Esophagus muscularis mucosa (tissue), 4 donors: Measurements from ENCODE around the gene LAMTOR1. TPM values are rescaled to one million over a fixed set of nuclear protein-coding genes. Genes with fewer than 3 reads are reported as not detected.
A peak's percentile ranks its signal among the peaks of the same experiment; 100 is the strongest.

Experiments used
- DNase-seq: peaks from one replicate; pipeline ENCODE4 v3.0.0-alpha.2; 2017; ENCODE audit errors: extremely low spot score
- H3K27ac ChIP-seq, 4 donors: fragments of 200-600 bp; sonication (generic); replicated peaks in 1 of 4; 1 replicate in 3 of 4; 2 replicates in 1 of 4; pipeline ENCODE4 v1.5.1; 2016 to 2019; ENCODE audit warnings: mild to moderate bottlenecking in 1 of 4
- H3K27me3 ChIP-seq, 4 donors: fragments of 200-600 bp; sonication (generic); one replicate each; pipeline versions ENCODE4 v1.5.1 to v1.6.0; 2016 to 2019
- H3K36me3 ChIP-seq, 4 donors: fragments of 200-600 bp; sonication (generic); one replicate each; pipeline ENCODE4 v1.5.1; 2016 to 2019
- H3K4me1 ChIP-seq, 4 donors: fragments of 200-600 bp; sonication (generic); one replicate each; pipeline ENCODE4 v1.5.1; 2016 to 2019
- H3K4me3 ChIP-seq, 4 donors: fragments of 200-600 bp; sonication (generic); 1 replicate in 2 of 4; 2 replicates in 2 of 4; pipeline ENCODE4 v1.5.1; 2016 to 2019; ENCODE audit warnings: mild to moderate bottlenecking in 4 of 4, moderate library complexity in 1 of 4
- H3K9me3 ChIP-seq, 4 donors: fragments of 200-600 bp; sonication (generic); 1 replicate in 3 of 4; 2 replicates in 1 of 4; pipeline ENCODE4 v1.5.1; 2016 to 2019
- EP300 ChIP-seq: sonication (generic); formaldehyde crosslinking; IDR thresholded peaks from one replicate; pipeline ENCODE4 v1.6.1; 2017; ENCODE audit warnings: antibody characterized with exemption
- POLR2A ChIP-seq: fragments of 450-650 bp; IDR thresholded peaks from one replicate; pipeline ENCODE4 v1.6.1; 2017; ENCODE audit warnings: antibody characterized with exemption, moderate library complexity, mild to moderate bottlenecking, low read depth
- POLR2AphosphoS5 ChIP-seq, 2 donors: sonication (generic); formaldehyde crosslinking; IDR thresholded peaks; one replicate each; pipeline ENCODE4 v1.6.1; 2017; ENCODE audit warnings: antibody characterized with exemption in 2 of 2
- WGBS: methylation state at CpG from one replicate; pipeline ENCODE4 v1.1.5; 2018; 5-methylcytosine and 5-hydroxymethylcytosine counted together
- intact Hi-C: fragments of 100-400 bp; cut with DNase I; formaldehyde crosslinking; loops from one replicate; pipeline ENCODE4 v1.15.1; 2023
- total RNA-seq, 4 donors: library from RNA; depleted of rRNA; stranded (reverse); fragments of >200 nt; gene quantifications; one replicate each; pipeline versions ENCODE4 v1.1.0 to v1.2.1, GENCODE V29; 2016
- TF ChIP-seq, protein P1 (sequence below), 3 experiments: fragments of 200-600 bp in 2 of 3; fragments of 450-650 bp in 1 of 3; sonication (generic) in 2 of 3; IDR thresholded peaks; one replicate each; pipeline ENCODE4 v1.5.1; 2017 to 2019; ENCODE audit warnings: antibody characterized with exemption in 3 of 3, mild to moderate bottlenecking in 2 of 3, moderate library complexity in 1 of 3

The LAMTOR1 gene
- total RNA-seq, 4 donors from 2014 or later = 86.8 to 103 (median 98.0) TPM

DNA sequence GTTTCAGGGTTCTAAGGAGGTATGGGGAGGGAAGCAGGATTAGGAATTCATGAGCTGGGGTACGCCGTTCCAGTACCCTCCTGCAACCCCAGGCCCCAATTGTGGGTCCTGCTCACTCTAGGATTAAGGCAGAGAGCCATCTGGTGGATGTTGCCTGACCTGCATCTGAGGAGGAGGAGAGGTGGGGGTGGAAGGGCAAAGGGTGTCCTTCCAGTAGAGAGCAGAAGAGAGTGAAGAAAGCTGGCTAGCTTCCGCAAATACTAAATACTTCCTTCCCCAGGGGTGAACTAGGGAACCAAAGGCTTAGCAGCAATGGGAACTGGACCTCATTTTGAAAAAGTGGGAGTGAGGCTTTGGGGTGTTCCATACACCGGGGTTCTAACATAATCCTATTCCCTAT is 11.8 kb downstream of the LAMTOR1 start:
- H3K27me3 ChIP-seq = no peaks in the 10 kb centered on the region
- peaks cover 10 to 15% (median 12%) of the 10 kb centered on the region in 4 donors for H3K4me1 ChIP-seq
- peak overlapping the region; percentile 48 to 69 (median 56) for H3K27ac ChIP-seq
- intact Hi-C loops = loop anchor here (2.0 kb wide), 1 partner anchor 66 kb away; no protein-coding TSS in a partner anchor
- 29% methylated on average over 4 of the region's 4 CpGs for WGBS
- peak; percentile 53 to 55 for TF ChIP-seq POLR2AphosphoS5 (IDR thresholded peaks at IDR 0.05)
- no peak for TF ChIP-seq EP300
- TF ChIP-seq, protein P1, sequence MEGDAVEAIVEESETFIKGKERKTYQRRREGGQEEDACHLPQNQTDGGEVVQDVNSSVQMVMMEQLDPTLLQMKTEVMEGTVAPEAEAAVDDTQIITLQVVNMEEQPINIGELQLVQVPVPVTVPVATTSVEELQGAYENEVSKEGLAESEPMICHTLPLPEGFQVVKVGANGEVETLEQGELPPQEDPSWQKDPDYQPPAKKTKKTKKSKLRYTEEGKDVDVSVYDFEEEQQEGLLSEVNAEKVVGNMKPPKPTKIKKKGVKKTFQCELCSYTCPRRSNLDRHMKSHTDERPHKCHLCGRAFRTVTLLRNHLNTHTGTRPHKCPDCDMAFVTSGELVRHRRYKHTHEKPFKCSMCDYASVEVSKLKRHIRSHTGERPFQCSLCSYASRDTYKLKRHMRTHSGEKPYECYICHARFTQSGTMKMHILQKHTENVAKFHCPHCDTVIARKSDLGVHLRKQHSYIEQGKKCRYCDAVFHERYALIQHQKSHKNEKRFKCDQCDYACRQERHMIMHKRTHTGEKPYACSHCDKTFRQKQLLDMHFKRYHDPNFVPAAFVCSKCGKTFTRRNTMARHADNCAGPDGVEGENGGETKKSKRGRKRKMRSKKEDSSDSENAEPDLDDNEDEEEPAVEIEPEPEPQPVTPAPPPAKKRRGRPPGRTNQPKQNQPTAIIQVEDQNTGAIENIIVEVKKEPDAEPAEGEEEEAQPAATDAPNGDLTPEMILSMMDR (IDR thresholded peaks at IDR 0.05) = peak; percentile 89 to 95 (median 94)
- TF ChIP-seq POLR2A = no peak
- H3K9me3 ChIP-seq = no peaks in the 10 kb centered on the region
- no peak overlapping the region for H3K4me3 ChIP-seq
- H3K36me3 ChIP-seq = peaks cover 13 to 61% (median 41%) of the 10 kb centered on the region in 4 donors
- DNase-seq = no peak

GRCh38 chr11:72088076-72088808 is 14.9 kb downstream of the LAMTOR1 start:
- Histone ChIP-seq H3K4me3 (no peak overlapping the region), H3K36me3 (peaks cover 0 to 36% (median 19%) of the 10 kb centered on the region in 4 donors), H3K4me1 (peaks cover 10 to 15% (median 12%) of the 10 kb centered on the region in 4 donors), H3K9me3 (no peaks in the 10 kb centered on the region), H3K27me3 (no peaks in the 10 kb centered on the region), H3K27ac (no peak overlapping the region)
- intact Hi-C loops = no loop called here
- TF ChIP-seq EP300 (no peak), POLR2A (no peak), POLR2AphosphoS5 (IDR thresholded peaks at IDR 0.05) (no peak)
- TF ChIP-seq, protein P1 (IDR thresholded peaks at IDR 0.05) = no peak
- DNase-seq = no peak
- WGBS = 79% methylated on average over 4 of the region's 4 CpGs

- peaks cover 7 to 11% (median 10%) of the 10 kb centered on the region in 4 donors for H3K4me1 ChIP-seq
- no peaks in the 10 kb centered on the region for H3K27me3 ChIP-seq
- H3K36me3 ChIP-seq = peaks cover 0 to 35% (median 19%) of the 10 kb centered on the region in 4 donors
- DNase-seq = no peak
- H3K27ac ChIP-seq = no peak overlapping the region
- TF ChIP-seq POLR2AphosphoS5 (IDR thresholded peaks at IDR 0.05) (no peak), POLR2A (no peak), EP300 (no peak)
- TF ChIP-seq, protein P1 (IDR thresholded peaks at IDR 0.05) = no peak
- intact Hi-C loops = no loop called here
- no peaks in the 10 kb centered on the region for H3K9me3 ChIP-seq
- 87% methylated on average over 3 of the region's 3 CpGs for WGBS
- H3K4me3 ChIP-seq = no peak overlapping the region
Measured at GRCh38 chr11:72085621-72086351, 17.3 kb downstream of the LAMTOR1 start.

DNA sequence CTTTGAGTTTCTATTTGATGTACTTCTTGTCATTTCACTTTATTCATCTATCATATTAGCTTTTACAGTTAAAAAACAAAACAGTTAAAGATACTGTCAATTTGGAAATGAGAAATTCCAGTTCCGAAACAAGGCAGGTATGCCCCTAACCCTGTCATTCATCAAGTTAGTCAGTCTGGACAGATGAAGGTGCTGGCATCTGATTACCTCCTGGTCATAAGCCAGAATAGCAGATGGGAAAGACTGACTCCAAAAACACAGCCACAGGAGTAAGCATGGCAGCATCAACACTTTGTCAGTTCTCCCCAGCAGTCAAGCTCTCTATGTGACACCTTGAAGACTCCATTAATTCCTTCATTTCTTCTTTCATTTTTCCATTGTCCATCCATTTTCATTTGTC is 18.1 kb downstream of the LAMTOR1 start:
- no peak overlapping the region for H3K27ac ChIP-seq
- peaks cover 6 to 10% (median 9%) of the 10 kb centered on the region in 4 donors for H3K4me1 ChIP-seq
- H3K9me3 ChIP-seq = no peaks in the 10 kb centered on the region
- WGBS = 90% methylated on average over 1 of the region's 1 CpG
- H3K27me3 ChIP-seq = no peaks in the 10 kb centered on the region
- DNase-seq = no peak
- no peak for TF ChIP-seq EP300
- TF ChIP-seq POLR2A = no peak
- TF ChIP-seq, protein P1 (IDR thresholded peaks at IDR 0.05) = no peak
- TF ChIP-seq POLR2AphosphoS5 (IDR thresholded peaks at IDR 0.05) = no peak
- H3K36me3 ChIP-seq = peaks cover 0 to 30% (median 14%) of the 10 kb centered on the region in 4 donors
- no peak overlapping the region for H3K4me3 ChIP-seq
- intact Hi-C loops = no loop called here
